Stimulated activated CD8-positive, alpha-beta memory T cell treated with anti-CD3 and anti-CD28 coated beads, Interleukin-7, amount 100 ng/mL, for 24 hours (primary cell): ENCODE data around the gene MOSPD3.

Source experiments
- DNase-seq: peaks from one replicate; pipeline ENCODE4 v3.0.0-alpha.2; 2020; ENCODE audit warnings: low read depth

The MOSPD3 gene

GRCh38 chr7:100595188-100595587 lies 17.2 kb upstream of the MOSPD3 start:
- DNase-seq: no peak

- no peak for DNase-seq
These were observed 13.9 kb upstream of the MOSPD3 start for GRCh38 chr7:100598425-100598824.

- DNase-seq: no peak
These were observed 12.2 kb upstream of the MOSPD3 start for GRCh38 chr7:100599911-100600729.

GRCh38 chr7:100600730-100601038 lies 11.7 kb upstream of the MOSPD3 start:
- no peak for DNase-seq

GRCh38 chr7:100602889-100603725 lies 9.2 kb upstream of the MOSPD3 start:
- no peak for DNase-seq

- DNase-seq: no peak
These were observed 8.7 kb upstream of the MOSPD3 start for GRCh38 chr7:100603726-100604027.

- DNase-seq: peak; percentile 56
These were observed 8.0 kb upstream of the MOSPD3 start for GRCh38 chr7:100604028-100604975.

- DNase-seq: no peak
These were observed 7.1 kb upstream of the MOSPD3 start for GRCh38 chr7:100604976-100605911.

- no peak for DNase-seq
These were observed 6.0 kb upstream of the MOSPD3 start for GRCh38 chr7:100606313-100606712.

GRCh38 chr7:100607111-100607510 lies 5.2 kb upstream of the MOSPD3 start:
- DNase-seq: no peak

- DNase-seq: no peak
These were observed 2.4 kb upstream of the MOSPD3 start for GRCh38 chr7:100609958-100610357.

- no peak for DNase-seq
These were observed 520 bp downstream of the MOSPD3 start for GRCh38 chr7:100612730-100613390.

- no peak for DNase-seq
These were observed 1.3 kb downstream of the MOSPD3 start for GRCh38 chr7:100613412-100614175.

- DNase-seq: no peak
These were observed 2.0 kb downstream of the MOSPD3 start for GRCh38 chr7:100614308-100614861.

GRCh38 chr7:100620239-100620638 lies 7.9 kb downstream of the MOSPD3 start:
- no peak for DNase-seq

- no peak for DNase-seq
These were observed 8.5 kb downstream of the MOSPD3 start for GRCh38 chr7:100620804-100621203.

- no peak for DNase-seq
These were observed 9.2 kb downstream of the MOSPD3 start for GRCh38 chr7:100621554-100621953.

- DNase-seq: no peak
These were observed 11.8 kb downstream of the MOSPD3 start for GRCh38 chr7:100623951-100624824.

- DNase-seq: no peak
These were observed 13.7 kb downstream of the MOSPD3 start for GRCh38 chr7:100626055-100626454.
